Measurements from ENCODE around the gene ABCC8. TPM values are rescaled to one million over a fixed set of nuclear protein-coding genes. Genes with fewer than 3 reads are reported as not detected.

ABCC8 gene
- total and polyA plus RNA-seq, 10 of the 15 experiments (the other 5 are each of a cell fraction or from before 2014, with no cell fraction given) = not detected

DNA sequence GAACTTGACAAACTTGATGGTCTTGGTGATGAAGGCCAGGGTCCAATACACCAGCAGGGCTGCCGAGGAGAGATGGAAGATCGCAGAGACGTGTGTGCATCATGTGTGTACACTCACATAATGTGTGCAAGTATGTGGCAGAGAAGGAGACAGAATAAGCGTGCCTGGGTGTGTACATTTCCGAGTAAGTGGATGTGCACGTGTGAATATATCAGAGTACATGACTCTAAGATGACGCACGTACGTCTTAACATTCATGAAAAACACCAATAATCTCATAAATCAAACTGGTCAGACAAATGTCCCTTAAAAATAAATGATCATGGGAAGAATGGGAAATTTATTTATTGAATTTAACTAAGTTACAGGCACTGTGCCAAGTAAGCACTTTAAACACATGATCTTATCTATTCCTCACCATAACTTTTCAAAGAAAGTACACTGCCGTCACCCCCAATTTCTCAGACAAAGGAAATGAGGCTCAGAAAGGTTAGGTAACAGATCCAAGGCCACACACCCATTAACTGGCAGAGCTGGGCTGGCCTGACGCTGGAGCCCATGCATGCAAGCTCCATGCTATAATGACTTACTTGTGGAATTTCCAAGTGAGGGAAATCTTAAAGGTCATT, 13.0 kb downstream of the ABCC8 start:
- H3K4me3 ChIP-seq = no peak overlapping the region
- no peaks in the 10 kb centered on the region for H4K20me1 ChIP-seq (ENCODE audit: control insufficient read depth, insufficient read depth)
- ATAC-seq (no peak), FAIRE-seq (no peak), DNase-seq (ENCODE audit: low read depth, low spot score) (no peak)
- POLR2A ChIA-PET = no interaction called here
- no peaks in the 10 kb centered on the region; a peak in 2 of 4 replicates for H3K27me3 ChIP-seq (replicated peaks in 1 of 2; ENCODE audit: control insufficient read depth in 2 of 2, insufficient read depth in 2 of 2, low read length in 1 of 2)
- no peaks in the 10 kb centered on the region for H3K36me3 ChIP-seq (ENCODE audit: control insufficient read depth in 2 of 2, insufficient read depth in 2 of 2, low read length in 1 of 2)
- RAD21 ChIA-PET (ENCODE audit: unreplicated experiment) = no interaction called here
- 53% methylated on average over 11 of the region's 11 CpGs for WGBS (ENCODE audit: insufficient coverage, insufficient replicate concordance, low lambda C conversion rate, missing lambda C conversion rate)
- no peaks in the 10 kb centered on the region for H3K4me1 ChIP-seq (ENCODE audit: control insufficient read depth, insufficient read depth, low read length)
- no TSS peak for BruUV-seq (replicated peaks)
- H3K4me2 ChIP-seq (ENCODE audit: control insufficient read depth, insufficient read depth) = no peak overlapping the region
- CTCF ChIA-PET = no interaction called here
- SMC1A ChIA-PET (ENCODE audit: uncharacterized antibody, unreplicated experiment) = no interaction called here
- no peak overlapping the region for H3K27ac ChIP-seq (ENCODE audit: control insufficient read depth, insufficient read depth)
- intact Hi-C loops (cut with micrococcal nuclease; ENCODE audit: unreplicated experiment) (no loop called here), in situ Hi-C loops (cut with MboI) (no loop called here)
- H3K9me3 ChIP-seq (replicated peaks; ENCODE audit: control insufficient read depth, insufficient read depth, low read length) = no peaks in the 10 kb centered on the region
- H3K79me2 ChIP-seq (ENCODE audit: control insufficient read depth, insufficient read depth, low read length) = no peaks in the 10 kb centered on the region
- H2AFZ ChIP-seq (ENCODE audit: control insufficient read depth, low read depth, low read length) = no peak overlapping the region
- H3K9ac ChIP-seq (ENCODE audit: control insufficient read depth, insufficient read depth, low read length) = no peak overlapping the region
- TF ChIP-seq, protein P1, sequence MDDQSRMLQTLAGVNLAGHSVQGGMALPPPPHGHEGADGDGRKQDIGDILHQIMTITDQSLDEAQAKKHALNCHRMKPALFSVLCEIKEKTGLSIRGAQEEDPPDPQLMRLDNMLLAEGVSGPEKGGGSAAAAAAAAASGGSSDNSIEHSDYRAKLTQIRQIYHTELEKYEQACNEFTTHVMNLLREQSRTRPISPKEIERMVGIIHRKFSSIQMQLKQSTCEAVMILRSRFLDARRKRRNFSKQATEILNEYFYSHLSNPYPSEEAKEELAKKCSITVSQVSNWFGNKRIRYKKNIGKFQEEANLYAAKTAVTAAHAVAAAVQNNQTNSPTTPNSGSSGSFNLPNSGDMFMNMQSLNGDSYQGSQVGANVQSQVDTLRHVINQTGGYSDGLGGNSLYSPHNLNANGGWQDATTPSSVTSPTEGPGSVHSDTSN (IDR thresholded peaks at IDR 0.05; ENCODE audit: insufficient replicate concordance, low read depth, low read length) = no peak
- TF ChIP-seq, protein P2, sequence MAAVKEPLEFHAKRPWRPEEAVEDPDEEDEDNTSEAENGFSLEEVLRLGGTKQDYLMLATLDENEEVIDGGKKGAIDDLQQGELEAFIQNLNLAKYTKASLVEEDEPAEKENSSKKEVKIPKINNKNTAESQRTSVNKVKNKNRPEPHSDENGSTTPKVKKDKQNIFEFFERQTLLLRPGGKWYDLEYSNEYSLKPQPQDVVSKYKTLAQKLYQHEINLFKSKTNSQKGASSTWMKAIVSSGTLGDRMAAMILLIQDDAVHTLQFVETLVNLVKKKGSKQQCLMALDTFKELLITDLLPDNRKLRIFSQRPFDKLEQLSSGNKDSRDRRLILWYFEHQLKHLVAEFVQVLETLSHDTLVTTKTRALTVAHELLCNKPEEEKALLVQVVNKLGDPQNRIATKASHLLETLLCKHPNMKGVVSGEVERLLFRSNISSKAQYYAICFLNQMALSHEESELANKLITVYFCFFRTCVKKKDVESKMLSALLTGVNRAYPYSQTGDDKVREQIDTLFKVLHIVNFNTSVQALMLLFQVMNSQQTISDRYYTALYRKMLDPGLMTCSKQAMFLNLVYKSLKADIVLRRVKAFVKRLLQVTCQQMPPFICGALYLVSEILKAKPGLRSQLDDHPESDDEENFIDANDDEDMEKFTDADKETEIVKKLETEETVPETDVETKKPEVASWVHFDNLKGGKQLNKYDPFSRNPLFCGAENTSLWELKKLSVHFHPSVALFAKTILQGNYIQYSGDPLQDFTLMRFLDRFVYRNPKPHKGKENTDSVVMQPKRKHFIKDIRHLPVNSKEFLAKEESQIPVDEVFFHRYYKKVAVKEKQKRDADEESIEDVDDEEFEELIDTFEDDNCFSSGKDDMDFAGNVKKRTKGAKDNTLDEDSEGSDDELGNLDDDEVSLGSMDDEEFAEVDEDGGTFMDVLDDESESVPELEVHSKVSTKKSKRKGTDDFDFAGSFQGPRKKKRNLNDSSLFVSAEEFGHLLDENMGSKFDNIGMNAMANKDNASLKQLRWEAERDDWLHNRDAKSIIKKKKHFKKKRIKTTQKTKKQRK (IDR thresholded peaks at IDR 0.05; ENCODE audit: low read depth, low read length) = no peak
- TF ChIP-seq, protein P3, sequence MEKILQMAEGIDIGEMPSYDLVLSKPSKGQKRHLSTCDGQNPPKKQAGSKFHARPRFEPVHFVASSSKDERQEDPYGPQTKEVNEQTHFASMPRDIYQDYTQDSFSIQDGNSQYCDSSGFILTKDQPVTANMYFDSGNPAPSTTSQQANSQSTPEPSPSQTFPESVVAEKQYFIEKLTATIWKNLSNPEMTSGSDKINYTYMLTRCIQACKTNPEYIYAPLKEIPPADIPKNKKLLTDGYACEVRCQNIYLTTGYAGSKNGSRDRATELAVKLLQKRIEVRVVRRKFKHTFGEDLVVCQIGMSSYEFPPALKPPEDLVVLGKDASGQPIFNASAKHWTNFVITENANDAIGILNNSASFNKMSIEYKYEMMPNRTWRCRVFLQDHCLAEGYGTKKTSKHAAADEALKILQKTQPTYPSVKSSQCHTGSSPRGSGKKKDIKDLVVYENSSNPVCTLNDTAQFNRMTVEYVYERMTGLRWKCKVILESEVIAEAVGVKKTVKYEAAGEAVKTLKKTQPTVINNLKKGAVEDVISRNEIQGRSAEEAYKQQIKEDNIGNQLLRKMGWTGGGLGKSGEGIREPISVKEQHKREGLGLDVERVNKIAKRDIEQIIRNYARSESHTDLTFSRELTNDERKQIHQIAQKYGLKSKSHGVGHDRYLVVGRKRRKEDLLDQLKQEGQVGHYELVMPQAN (conservative IDR thresholded peaks at IDR 0.05) = no peak
- TF ChIP-seq CREM (IDR thresholded peaks at IDR 0.05; ENCODE audit: low read depth) (no peak), CBX3 (IDR thresholded peaks at IDR 0.05; ENCODE audit: borderline replicate concordance, low read depth) (no peak), IKZF1 (conservative IDR thresholded peaks at IDR 0.05) (no peak), KLF5 (IDR thresholded peaks at IDR 0.05; ENCODE audit: partially characterized antibody) (no peak)
- TF ChIP-seq, protein P4, sequence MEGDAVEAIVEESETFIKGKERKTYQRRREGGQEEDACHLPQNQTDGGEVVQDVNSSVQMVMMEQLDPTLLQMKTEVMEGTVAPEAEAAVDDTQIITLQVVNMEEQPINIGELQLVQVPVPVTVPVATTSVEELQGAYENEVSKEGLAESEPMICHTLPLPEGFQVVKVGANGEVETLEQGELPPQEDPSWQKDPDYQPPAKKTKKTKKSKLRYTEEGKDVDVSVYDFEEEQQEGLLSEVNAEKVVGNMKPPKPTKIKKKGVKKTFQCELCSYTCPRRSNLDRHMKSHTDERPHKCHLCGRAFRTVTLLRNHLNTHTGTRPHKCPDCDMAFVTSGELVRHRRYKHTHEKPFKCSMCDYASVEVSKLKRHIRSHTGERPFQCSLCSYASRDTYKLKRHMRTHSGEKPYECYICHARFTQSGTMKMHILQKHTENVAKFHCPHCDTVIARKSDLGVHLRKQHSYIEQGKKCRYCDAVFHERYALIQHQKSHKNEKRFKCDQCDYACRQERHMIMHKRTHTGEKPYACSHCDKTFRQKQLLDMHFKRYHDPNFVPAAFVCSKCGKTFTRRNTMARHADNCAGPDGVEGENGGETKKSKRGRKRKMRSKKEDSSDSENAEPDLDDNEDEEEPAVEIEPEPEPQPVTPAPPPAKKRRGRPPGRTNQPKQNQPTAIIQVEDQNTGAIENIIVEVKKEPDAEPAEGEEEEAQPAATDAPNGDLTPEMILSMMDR (IDR thresholded peaks at IDR 0.05 in 2 of 3, conservative IDR thresholded peaks at IDR 0.05 in 1 of 3; ENCODE audit: control insufficient read depth in 2 of 3, extremely low read depth in 1 of 3, insufficient read depth in 1 of 3, low read depth in 3 of 3, low read length in 3 of 3) = no peak
- TF ChIP-seq, protein P5, sequence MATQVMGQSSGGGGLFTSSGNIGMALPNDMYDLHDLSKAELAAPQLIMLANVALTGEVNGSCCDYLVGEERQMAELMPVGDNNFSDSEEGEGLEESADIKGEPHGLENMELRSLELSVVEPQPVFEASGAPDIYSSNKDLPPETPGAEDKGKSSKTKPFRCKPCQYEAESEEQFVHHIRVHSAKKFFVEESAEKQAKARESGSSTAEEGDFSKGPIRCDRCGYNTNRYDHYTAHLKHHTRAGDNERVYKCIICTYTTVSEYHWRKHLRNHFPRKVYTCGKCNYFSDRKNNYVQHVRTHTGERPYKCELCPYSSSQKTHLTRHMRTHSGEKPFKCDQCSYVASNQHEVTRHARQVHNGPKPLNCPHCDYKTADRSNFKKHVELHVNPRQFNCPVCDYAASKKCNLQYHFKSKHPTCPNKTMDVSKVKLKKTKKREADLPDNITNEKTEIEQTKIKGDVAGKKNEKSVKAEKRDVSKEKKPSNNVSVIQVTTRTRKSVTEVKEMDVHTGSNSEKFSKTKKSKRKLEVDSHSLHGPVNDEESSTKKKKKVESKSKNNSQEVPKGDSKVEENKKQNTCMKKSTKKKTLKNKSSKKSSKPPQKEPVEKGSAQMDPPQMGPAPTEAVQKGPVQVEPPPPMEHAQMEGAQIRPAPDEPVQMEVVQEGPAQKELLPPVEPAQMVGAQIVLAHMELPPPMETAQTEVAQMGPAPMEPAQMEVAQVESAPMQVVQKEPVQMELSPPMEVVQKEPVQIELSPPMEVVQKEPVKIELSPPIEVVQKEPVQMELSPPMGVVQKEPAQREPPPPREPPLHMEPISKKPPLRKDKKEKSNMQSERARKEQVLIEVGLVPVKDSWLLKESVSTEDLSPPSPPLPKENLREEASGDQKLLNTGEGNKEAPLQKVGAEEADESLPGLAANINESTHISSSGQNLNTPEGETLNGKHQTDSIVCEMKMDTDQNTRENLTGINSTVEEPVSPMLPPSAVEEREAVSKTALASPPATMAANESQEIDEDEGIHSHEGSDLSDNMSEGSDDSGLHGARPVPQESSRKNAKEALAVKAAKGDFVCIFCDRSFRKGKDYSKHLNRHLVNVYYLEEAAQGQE (IDR thresholded peaks at IDR 0.05; ENCODE audit: low read depth, low read length) = no peak
